GM12878 (cell line): ENCODE data around the gene C21orf58. TPM values are rescaled to one million over a fixed set of nuclear protein-coding genes. Genes with fewer than 3 reads are reported as not detected.

Source experiments
- ATAC-seq: fragments of 200-7000 bp; cut with Tn5 transposase; 3 replicates; pipeline ENCODE4 v1.9.1; 2020; ENCODE audit warnings: mild to moderate bottlenecking, moderate library complexity
- BruUV-seq: library from RNA; stranded (reverse); fragments of 400-500 nt; replicated peaks from 2 replicates; lab custom pipeline; 2021; lab: Mats Ljungman, UMichigan
- CTCF ChIA-PET: fragments of 300-600 bp; sonication (Branson Sonifier 250); formaldehyde crosslinking; extraction: SDS; loops from one replicate; lab custom pipeline; 2021; ENCODE audit warnings: inconsistent platforms; lab: Yijun Ruan, JAX
- POLR2A ChIA-PET: fragments of 350-600 bp; formaldehyde crosslinking; extraction: SDS; loops from one replicate; lab custom pipeline; 2021; ENCODE audit warnings: inconsistent platforms; lab: Charles Lee
- RAD21 ChIA-PET: fragments of 300-600 bp; sonication (Branson Sonifier 250); formaldehyde crosslinking; loops from one replicate; lab custom pipeline; 2023; ENCODE audit warnings: antibody characterized with exemption; ENCODE audit not compliant: unreplicated experiment; lab: Charles Lee
- SMC1A ChIA-PET: fragments of 300-600 bp; sonication (Branson Sonifier 250); formaldehyde crosslinking; loops from one replicate; lab custom pipeline; 2023; ENCODE audit not compliant: unreplicated experiment, uncharacterized antibody; lab: Charles Lee
- DNase-seq: peaks from one replicate; pipeline ENCODE4 v3.0.0-alpha.2; 2011; ENCODE audit warnings: low read depth, low spot score
- FAIRE-seq: peaks from 3 replicates; lab custom pipeline; 2011; peaks lifted over from hg19 to GRCh38; lab: Jason Lieb, UNC
- H2AFZ ChIP-seq: 2 replicates; pipeline ENCODE4 v1.6.0; 2011; ENCODE audit warnings: low read depth, low read length, control low read depth; ENCODE audit not compliant: control insufficient read depth
- H3K27ac ChIP-seq: 2 replicates; pipeline ENCODE4 v1.5.1; 2011; ENCODE audit warnings: control low read depth; ENCODE audit not compliant: control insufficient read depth, insufficient read depth
- H3K27me3 ChIP-seq, 2 experiments: replicated peaks in 1 of 2; 2 replicates each; pipeline versions ENCODE4 v1.6.0 to v1.6.1; 2011; ENCODE audit warnings: low read length in 1 of 2; ENCODE audit not compliant: control insufficient read depth in 2 of 2, insufficient read depth in 2 of 2
- H3K36me3 ChIP-seq, 2 experiments: 2 replicates each; pipeline ENCODE4 v1.5.1; 2011; ENCODE audit warnings: low read length in 1 of 2; ENCODE audit not compliant: control insufficient read depth in 2 of 2, insufficient read depth in 2 of 2
- H3K4me1 ChIP-seq: 2 replicates; pipeline ENCODE4 v1.6.1; 2011; ENCODE audit warnings: mild to moderate bottlenecking, low read length, moderate library complexity, mixed read lengths; ENCODE audit not compliant: control insufficient read depth, insufficient read depth
- H3K4me2 ChIP-seq: 2 replicates; pipeline ENCODE4 v1.6.0; 2011; ENCODE audit warnings: control low read depth; ENCODE audit not compliant: control insufficient read depth, insufficient read depth
- H3K4me3 ChIP-seq: fragments of 200-600 bp; sonication (generic); 2 replicates; pipeline ENCODE4 v1.5.1; 2016
- H3K79me2 ChIP-seq: 2 replicates; pipeline ENCODE4 v1.6.0; 2011; ENCODE audit warnings: low read length; ENCODE audit not compliant: control insufficient read depth, insufficient read depth
- H3K9ac ChIP-seq: 2 replicates; pipeline ENCODE4 v1.8.0; 2011; ENCODE audit warnings: low read length, control low read depth, mixed read lengths; ENCODE audit not compliant: control insufficient read depth, insufficient read depth
- H3K9me3 ChIP-seq: replicated peaks from 3 replicates; pipeline ENCODE4 v1.5.1; 2011; ENCODE audit warnings: mild to moderate bottlenecking, low read length; ENCODE audit not compliant: control insufficient read depth, insufficient read depth
- H4K20me1 ChIP-seq: 2 replicates; pipeline ENCODE4 v1.6.0; 2011; ENCODE audit not compliant: control insufficient read depth, insufficient read depth
- BRCA1 ChIP-seq: IDR thresholded peaks from 2 replicates; pipeline ENCODE4 v1.6.1; 2011; ENCODE audit warnings: low read depth, low read length, improper control_type of control experiment
- EP300 ChIP-seq, 2 experiments: fragments of 150-350 bp in 1 of 2; IDR thresholded peaks; 2 replicates each; pipeline ENCODE4 v1.6.1; 2011 to 2012; ENCODE audit warnings: low read depth in 2 of 2, low read length in 2 of 2, borderline replicate concordance in 1 of 2, improper control_type of control experiment in 1 of 2, inconsistent platforms in 1 of 2; ENCODE audit not compliant: control insufficient read depth in 1 of 2
- MTA2 ChIP-seq: fragments of 450-650 bp; IDR thresholded peaks from 2 replicates; pipeline ENCODE4 v1.6.1; 2016; ENCODE audit warnings: low read depth, mild to moderate bottlenecking, moderate library complexity
- PAX8 ChIP-seq: fragments of 450-650 bp; IDR thresholded peaks from 2 replicates; pipeline ENCODE4 v1.6.1; 2017; ENCODE audit warnings: mild to moderate bottlenecking, moderate library complexity
- RAD51 ChIP-seq: fragments of 450-650 bp; IDR thresholded peaks from 2 replicates; pipeline ENCODE4 v1.6.1; 2016; ENCODE audit warnings: moderate library complexity, mild to moderate bottlenecking, inconsistent platforms
- YY1 ChIP-seq: IDR thresholded peaks from 2 replicates; pipeline ENCODE4 v1.6.1; 2011; ENCODE audit warnings: low read depth, mild to moderate bottlenecking, low read length
- ZBTB33 ChIP-seq: fragments of 450-650 bp; IDR thresholded peaks from 2 replicates; pipeline ENCODE4 v1.6.1; 2017; ENCODE audit warnings: mild to moderate bottlenecking
- ZNF687 ChIP-seq: fragments of 450-650 bp; IDR thresholded peaks from 2 replicates; pipeline ENCODE4 v1.6.1; 2017; ENCODE audit warnings: mild to moderate bottlenecking, moderate library complexity
- WGBS: methylation state at CpG from one replicate; pipeline ENCODE4 v1.1.6; 2016; ENCODE audit warnings: low lambda C conversion rate; ENCODE audit not compliant: insufficient replicate concordance, insufficient coverage; ENCODE audit errors: missing lambda C conversion rate; 5-methylcytosine and 5-hydroxymethylcytosine counted together
- in situ Hi-C: fragments of 300-500 bp; cut with MboI; formaldehyde crosslinking; loops from 9 replicates; pipeline ENCODE4 v1.14.3; 2018; ENCODE audit warnings: mixed read lengths
- intact Hi-C: fragments of 100-400 bp; cut with micrococcal nuclease; formaldehyde crosslinking; loops from one replicate; pipeline ENCODE4 v1.14.2; 2022; ENCODE audit not compliant: unreplicated experiment
- polyA plus RNA-seq, 11 experiments: library from polyadenylated mRNA; depleted of rRNA in 4 of 11; unstranded in 6 of 11; stranded (reverse) in 5 of 11; fragments of >200 nt; fragmentation: Nextera tagmentation in 4 of 11; fragmentation: Illumina TruSeq in 1 of 11; extraction: Ambion mirVana in 4 of 11; extraction: Trizol in 1 of 11; gene quantifications; 1 replicate in 1 of 11; 2 replicates in 10 of 11; pipeline versions ENCODE4 v1.2.1 to v1.2.3, GENCODE V29; 2011 to 2016; ENCODE audit warnings: inconsistent platforms in 2 of 11, missing spikeins in 2 of 11, low read depth in 1 of 11
- total RNA-seq, 4 experiments: library from RNA; depleted of rRNA in 3 of 4; stranded (reverse); fragments of >200 nt in 3 of 4; fragmentation: Illumina TruSeq in 1 of 4; extraction: Trizol in 1 of 4; gene quantifications; 2 replicates each; pipeline versions ENCODE4 v1.2.1 to v1.2.3, GENCODE V29; 2013 to 2021
- TF ChIP-seq, protein P1 (sequence below): IDR thresholded peaks from 2 replicates; pipeline ENCODE4 v1.6.1; 2011; ENCODE audit warnings: borderline replicate concordance, low read depth, mild to moderate bottlenecking, moderate library complexity, low read length; ENCODE audit not compliant: insufficient read depth, poor library complexity, severe bottlenecking
- TF ChIP-seq, protein P2 (sequence below): IDR thresholded peaks from 2 replicates; pipeline ENCODE4 v1.6.1; 2012; ENCODE audit warnings: improper control_type of control experiment, low read depth, low read length; ENCODE audit not compliant: insufficient replicate concordance

The C21orf58 gene
- total and polyA plus RNA-seq, 10 of the 15 experiments (the other 5 are each of a cell fraction or from before 2014, with no cell fraction given) = 1.1 to 22.3 (median 11.8) TPM

GRCh38 chr21:46299167-46299566 lies 24.5 kb downstream of the C21orf58 start:
- no peaks in the 10 kb centered on the region for H3K9me3 ChIP-seq
- POLR2A ChIA-PET = no interaction called here
- TF ChIP-seq YY1 (no peak), MTA2 (no peak), BRCA1 (no peak), RAD51 (no peak), ZBTB33 (no peak), ZNF687 (no peak), EP300 (IDR thresholded peaks at IDR 0.05; ENCODE audit: borderline replicate concordance in 1 of 2, control insufficient read depth in 1 of 2, low read depth in 2 of 2, low read length in 2 of 2) (no peak), PAX8 (no peak)
- TF ChIP-seq, protein P1, sequence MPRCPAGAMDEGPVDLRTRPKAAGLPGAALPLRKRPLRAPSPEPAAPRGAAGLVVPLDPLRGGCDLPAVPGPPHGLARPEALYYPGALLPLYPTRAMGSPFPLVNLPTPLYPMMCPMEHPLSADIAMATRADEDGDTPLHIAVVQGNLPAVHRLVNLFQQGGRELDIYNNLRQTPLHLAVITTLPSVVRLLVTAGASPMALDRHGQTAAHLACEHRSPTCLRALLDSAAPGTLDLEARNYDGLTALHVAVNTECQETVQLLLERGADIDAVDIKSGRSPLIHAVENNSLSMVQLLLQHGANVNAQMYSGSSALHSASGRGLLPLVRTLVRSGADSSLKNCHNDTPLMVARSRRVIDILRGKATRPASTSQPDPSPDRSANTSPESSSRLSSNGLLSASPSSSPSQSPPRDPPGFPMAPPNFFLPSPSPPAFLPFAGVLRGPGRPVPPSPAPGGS = no peak
- TF ChIP-seq, protein P2, sequence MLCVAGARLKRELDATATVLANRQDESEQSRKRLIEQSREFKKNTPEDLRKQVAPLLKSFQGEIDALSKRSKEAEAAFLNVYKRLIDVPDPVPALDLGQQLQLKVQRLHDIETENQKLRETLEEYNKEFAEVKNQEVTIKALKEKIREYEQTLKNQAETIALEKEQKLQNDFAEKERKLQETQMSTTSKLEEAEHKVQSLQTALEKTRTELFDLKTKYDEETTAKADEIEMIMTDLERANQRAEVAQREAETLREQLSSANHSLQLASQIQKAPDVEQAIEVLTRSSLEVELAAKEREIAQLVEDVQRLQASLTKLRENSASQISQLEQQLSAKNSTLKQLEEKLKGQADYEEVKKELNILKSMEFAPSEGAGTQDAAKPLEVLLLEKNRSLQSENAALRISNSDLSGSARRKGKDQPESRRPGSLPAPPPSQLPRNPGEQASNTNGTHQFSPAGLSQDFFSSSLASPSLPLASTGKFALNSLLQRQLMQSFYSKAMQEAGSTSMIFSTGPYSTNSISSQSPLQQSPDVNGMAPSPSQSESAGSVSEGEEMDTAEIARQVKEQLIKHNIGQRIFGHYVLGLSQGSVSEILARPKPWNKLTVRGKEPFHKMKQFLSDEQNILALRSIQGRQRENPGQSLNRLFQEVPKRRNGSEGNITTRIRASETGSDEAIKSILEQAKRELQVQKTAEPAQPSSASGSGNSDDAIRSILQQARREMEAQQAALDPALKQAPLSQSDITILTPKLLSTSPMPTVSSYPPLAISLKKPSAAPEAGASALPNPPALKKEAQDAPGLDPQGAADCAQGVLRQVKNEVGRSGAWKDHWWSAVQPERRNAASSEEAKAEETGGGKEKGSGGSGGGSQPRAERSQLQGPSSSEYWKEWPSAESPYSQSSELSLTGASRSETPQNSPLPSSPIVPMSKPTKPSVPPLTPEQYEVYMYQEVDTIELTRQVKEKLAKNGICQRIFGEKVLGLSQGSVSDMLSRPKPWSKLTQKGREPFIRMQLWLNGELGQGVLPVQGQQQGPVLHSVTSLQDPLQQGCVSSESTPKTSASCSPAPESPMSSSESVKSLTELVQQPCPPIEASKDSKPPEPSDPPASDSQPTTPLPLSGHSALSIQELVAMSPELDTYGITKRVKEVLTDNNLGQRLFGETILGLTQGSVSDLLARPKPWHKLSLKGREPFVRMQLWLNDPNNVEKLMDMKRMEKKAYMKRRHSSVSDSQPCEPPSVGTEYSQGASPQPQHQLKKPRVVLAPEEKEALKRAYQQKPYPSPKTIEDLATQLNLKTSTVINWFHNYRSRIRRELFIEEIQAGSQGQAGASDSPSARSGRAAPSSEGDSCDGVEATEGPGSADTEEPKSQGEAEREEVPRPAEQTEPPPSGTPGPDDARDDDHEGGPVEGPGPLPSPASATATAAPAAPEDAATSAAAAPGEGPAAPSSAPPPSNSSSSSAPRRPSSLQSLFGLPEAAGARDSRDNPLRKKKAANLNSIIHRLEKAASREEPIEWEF = no peak

More at GRCh38 chr21:46299167-46299566, 24.5 kb downstream of the C21orf58 start:
- intact Hi-C loops (no loop called here), in situ Hi-C loops (no loop called here)
- H3K4me1 ChIP-seq = peaks cover 6% of the 10 kb centered on the region
- H3K27ac ChIP-seq = no peak overlapping the region
- DNase-seq (no peak), FAIRE-seq (no peak), ATAC-seq (no peak)
- CTCF ChIA-PET = no interaction called here
- WGBS = 83% methylated on average over 9 of the region's 9 CpGs
- H3K36me3 ChIP-seq = peaks cover 3 to 10% of the 10 kb centered on the region in 2 experiments; a peak in 3 of 4 replicates
- no peak overlapping the region for H3K4me3 ChIP-seq
- H3K9ac ChIP-seq = no peak overlapping the region
- H2AFZ ChIP-seq = no peak overlapping the region
- RAD21 ChIA-PET = no interaction called here
- H3K79me2 ChIP-seq = no peaks in the 10 kb centered on the region
- BruUV-seq = no TSS peak
- no peaks in the 10 kb centered on the region for H3K27me3 ChIP-seq
- H4K20me1 ChIP-seq = no peaks in the 10 kb centered on the region
- SMC1A ChIA-PET = no interaction called here
- H3K4me2 ChIP-seq = no peak overlapping the region
